ENCODE results near the gene DNAH17. TPM values are rescaled to one million over a fixed set of nuclear protein-coding genes. Genes with fewer than 3 reads are reported as not detected.
"Not testable (repeated sequence)": the region's sequence is repeated elsewhere in the genome, so short reads cannot be mapped to it uniquely, and the experiment has no call there.

DNAH17 gene
- total RNA-seq, 1 donor from 2014 or later = 0.81 TPM

GRCh38 chr17:78471635-78472034, 105.6 kb downstream of the DNAH17 start:
- DNase-seq (ENCODE audit: low spot score) = no peak
- intact Hi-C loops (cut with DNase I) = no loop called here

GRCh38 chr17:78469443-78469842, 107.8 kb downstream of the DNAH17 start:
- no peak for DNase-seq (ENCODE audit: low spot score)
- intact Hi-C loops (cut with DNase I) = no loop called here

- intact Hi-C loops (cut with DNase I) = no loop called here
- DNase-seq (ENCODE audit: low spot score) = no peak
Measured at GRCh38 chr17:78468366-78468765, 108.8 kb downstream of the DNAH17 start.

- intact Hi-C loops (cut with DNase I) = no loop called here
- no peak for DNase-seq (ENCODE audit: low spot score)
Measured at GRCh38 chr17:78466786-78467715, 110.1 kb downstream of the DNAH17 start.

GRCh38 chr17:78466109-78466785, 110.9 kb downstream of the DNAH17 start:
- intact Hi-C loops (cut with DNase I); DNase-seq (ENCODE audit: low spot score): not testable (repeated sequence)

DNA sequence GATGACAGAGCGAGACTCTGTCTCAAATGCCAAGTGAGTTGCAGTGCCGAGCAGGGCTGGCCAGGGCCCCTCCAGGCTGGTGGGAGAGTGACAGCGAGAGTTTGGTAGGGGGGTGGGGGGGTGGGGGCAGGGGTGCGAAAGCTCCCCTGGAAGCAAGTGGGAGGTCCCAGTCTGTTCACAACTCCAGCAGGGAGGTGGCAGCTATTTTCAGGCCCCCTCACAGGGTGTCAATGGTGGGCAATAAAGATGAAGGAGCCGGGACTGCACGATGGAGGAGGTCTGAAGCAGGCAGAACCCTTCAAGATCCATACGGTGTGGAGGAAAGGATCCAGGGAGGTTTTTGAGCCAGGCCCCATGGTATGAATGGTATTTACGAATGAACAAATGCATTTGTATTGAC, 115.0 kb downstream of the DNAH17 start:
- DNase-seq (ENCODE audit: low spot score) = no peak
- intact Hi-C loops (cut with DNase I) = no loop called here

DNA sequence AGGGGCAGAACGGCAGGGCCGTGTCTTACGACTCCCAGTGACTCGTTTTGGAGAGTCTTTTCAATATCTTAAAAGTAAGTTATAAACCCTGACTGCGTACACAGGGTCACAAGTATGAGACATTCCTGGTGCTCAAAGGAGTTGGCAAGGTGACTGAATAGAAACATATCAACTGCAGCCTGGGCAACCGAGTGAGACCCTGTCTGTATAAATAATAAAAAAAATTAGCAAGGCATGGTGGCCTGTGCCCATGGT, 115.5 kb downstream of the DNAH17 start:
- intact Hi-C loops (cut with DNase I) = no loop called here
- no peak for DNase-seq (ENCODE audit: low spot score)

DNA sequence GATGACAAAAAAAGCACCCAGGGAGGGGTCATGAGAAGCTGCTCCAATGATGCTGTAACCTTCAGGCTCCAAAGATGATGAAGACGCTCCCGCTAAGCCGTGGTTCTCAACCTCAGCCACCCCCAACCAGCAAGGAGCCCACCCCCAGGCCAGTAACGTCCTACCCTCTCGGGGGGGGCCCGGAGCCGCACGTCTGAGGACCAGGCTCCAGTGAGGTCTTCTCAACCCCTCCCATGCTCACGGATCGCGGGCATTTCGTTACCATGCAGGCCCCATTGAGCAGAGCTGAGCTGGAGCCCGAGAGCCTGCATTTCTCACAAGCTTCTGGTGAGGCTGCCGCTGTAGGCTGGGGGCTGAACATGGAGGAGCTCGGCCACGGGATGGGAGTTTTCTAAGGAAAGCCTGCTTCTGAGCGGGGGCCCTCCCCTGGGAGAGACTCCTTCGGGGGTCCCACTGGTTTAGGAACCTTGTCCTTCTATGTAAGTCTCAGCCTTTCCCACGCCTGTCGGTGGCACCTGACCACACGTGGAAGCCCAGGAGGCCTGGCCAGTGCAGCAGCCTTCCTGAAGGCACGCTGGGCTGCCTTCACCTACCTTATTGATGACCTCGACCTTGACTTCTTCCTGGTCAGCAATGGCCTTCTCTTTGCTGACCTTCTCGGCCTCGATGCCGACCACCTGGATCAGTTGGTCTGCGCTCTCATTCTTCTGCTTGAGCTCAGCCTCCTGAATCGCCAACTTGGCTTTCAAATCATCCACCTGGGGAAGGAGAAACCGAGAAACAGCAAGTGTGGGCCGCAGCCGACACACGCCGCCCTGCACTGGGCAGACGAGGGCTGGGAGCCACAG, 116.0 kb downstream of the DNAH17 start:
- intact Hi-C loops (cut with DNase I) = no loop called here
- DNase-seq (ENCODE audit: low spot score) = no peak

- DNase-seq (ENCODE audit: low spot score) = no peak
Measured at GRCh38 chr17:78460176-78460675, 117.0 kb downstream of the DNAH17 start.

GRCh38 chr17:78459696-78460095, 117.5 kb downstream of the DNAH17 start:
- no peak for DNase-seq (ENCODE audit: low spot score)

More at GRCh38 chr17:78460176-78460675, 117.0 kb downstream of the DNAH17 start:
- intact Hi-C loops (cut with DNase I) = no loop called here

DNA sequence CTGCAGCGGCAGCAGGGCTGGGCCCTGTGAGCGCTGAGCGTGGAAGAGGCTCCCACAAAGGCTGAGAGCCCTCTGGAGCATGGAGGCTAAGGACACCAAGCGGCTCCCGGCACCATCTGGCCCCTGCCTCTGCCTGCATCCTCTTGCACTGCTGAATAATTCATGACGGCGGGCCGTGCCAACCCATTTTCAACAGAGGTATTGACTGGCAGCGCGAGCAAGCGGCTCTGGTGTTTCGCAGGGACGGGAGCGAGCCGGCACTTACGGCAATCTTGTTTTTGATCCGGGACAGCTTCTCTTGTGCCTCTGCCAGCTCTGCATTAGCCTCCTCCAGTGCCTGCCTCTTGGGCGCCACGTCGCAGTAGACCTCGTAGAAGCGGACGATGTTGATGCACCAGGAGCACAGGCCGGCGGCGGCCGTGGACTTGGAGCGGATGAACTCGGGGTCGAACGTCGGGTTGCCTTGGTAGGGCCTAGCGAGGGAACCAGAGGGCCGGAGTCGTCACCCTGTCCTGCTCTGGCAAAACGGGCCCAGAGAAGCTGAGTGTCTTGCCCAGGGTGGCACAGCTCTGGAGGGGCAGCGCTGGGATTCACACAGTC, 118.4 kb downstream of the DNAH17 start:
- no peak for DNase-seq (ENCODE audit: low spot score)
- intact Hi-C loops (cut with DNase I) = no loop called here

More at GRCh38 chr17:78459696-78460095, 117.5 kb downstream of the DNAH17 start:
- intact Hi-C loops (cut with DNase I) = no loop called here

DNA sequence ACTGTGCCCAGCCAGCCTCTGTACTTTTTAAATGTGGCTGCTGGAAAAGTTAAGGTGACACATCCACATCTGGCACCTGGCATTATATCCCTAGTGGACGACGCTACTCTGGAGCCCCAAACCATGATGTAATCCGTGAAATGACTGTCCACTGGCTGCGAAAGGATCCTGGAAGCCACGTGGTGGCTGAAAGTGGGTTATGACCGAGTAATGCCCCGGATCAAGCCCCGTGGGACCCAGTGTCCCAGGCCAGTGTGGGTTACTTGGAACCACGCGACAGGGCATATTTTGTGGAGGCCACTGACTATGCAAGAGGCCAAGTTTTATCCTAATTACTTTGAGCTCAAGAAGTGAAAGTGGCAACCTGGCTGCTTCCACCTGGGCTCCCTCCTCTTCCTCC, 119.1 kb downstream of the DNAH17 start:
- intact Hi-C loops (cut with DNase I) = no loop called here

DNA sequence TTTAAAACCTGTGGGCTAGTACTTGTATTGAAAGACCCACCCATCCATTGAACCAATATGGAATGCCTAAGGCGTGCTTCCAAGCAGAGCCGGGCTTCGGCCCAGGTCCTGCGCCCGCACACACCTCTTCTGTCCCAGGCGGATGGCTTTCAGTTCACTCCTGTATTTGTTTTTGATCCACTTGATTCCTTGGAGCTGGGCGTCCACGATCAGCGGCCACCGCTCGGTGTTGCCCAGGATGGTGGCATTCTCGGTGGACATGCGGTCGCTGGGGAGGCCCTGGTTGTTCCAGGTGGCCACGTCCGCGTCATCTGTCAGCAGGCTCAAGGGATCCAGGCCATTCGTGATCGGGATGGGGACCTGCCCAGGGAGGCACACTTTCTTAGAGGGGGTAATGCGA, 122.8 kb downstream of the DNAH17 start:
- no peak for DNase-seq (ENCODE audit: low spot score)

More for the DNA sequence above, 119.1 kb downstream of the DNAH17 start:
- no peak for DNase-seq (ENCODE audit: low spot score)

GRCh38 chr17:78451753-78452152, 125.4 kb downstream of the DNAH17 start:
- intact Hi-C loops (cut with DNase I) = no loop called here
- DNase-seq (ENCODE audit: low spot score) = no peak

More for the DNA sequence above, 122.8 kb downstream of the DNAH17 start:
- intact Hi-C loops (cut with DNase I) = no loop called here

GRCh38 chr17:78450696-78451345, 126.4 kb downstream of the DNAH17 start:
- intact Hi-C loops (cut with DNase I) = no loop called here
- no peak for DNase-seq (ENCODE audit: low spot score)

GRCh38 chr17:78449983-78450595, 127.1 kb downstream of the DNAH17 start:
- DNase-seq (ENCODE audit: low spot score) = no peak
- intact Hi-C loops (cut with DNase I) = no loop called here

DNA sequence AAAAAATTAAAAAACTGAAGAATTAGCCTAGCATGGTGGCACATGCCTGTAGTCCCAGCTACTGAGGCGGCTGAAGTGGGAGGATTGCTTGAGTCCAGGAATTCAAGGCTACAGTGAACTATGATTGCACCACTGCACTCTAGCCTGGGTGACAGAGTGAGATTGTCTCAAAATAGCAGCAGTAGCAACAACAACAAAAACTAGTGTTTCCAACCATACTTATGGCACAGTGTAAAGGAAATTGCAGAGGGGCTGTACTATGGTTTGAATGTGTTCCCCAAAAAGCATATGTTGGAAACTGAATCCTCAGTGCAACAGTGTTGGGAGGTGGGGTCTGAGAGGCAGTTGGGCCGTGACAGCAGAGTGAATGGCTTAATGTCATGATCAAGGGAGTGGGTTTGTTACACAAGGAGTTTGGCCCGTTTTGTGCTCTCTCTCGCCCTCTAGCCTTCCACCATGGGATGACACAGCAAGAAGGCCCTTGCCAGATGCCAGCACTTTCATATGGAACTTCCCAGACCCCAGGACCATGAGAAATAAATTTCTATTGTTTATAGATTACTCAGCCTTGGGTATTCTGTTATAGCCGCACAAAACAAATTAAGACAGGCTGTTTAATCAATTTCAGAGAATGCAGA, 128.7 kb downstream of the DNAH17 start:
- no peak for DNase-seq (ENCODE audit: low spot score)
- intact Hi-C loops (cut with DNase I) = no loop called here

DNA sequence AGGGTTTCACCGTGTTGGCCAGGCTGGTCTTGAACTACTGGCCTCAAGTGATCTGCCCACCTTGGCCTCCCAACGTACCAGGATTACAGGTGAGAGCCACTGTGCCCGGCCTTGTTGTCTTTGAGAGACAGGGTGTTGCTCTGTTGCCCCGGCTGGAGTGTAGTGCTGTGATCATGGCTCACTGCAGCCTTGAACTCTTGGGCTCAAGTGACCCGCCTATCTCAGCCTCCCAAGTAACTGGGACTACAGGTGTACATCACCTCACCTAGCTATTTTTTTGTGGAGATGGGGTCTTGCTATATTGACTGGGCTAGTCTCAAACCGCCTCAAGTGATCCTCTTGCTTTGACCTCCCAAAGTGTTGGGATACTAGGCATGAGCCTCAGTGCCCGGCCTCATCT, 130.4 kb downstream of the DNAH17 start:
- intact Hi-C loops (cut with DNase I) = no loop called here
- DNase-seq (ENCODE audit: low spot score) = no peak

Data from cardiac septum (tissue), 1 donor.